Neural cell (in vitro differentiated cells): Measurements from ENCODE around the gene NCR3LG1.

Experiments
- CTCF ChIP-seq: fragments of 450-650 bp; IDR thresholded peaks from 2 replicates; pipeline ENCODE4 v1.5.1; 2014; ENCODE audit warnings: antibody characterized with exemption, mild to moderate bottlenecking, moderate library complexity; ENCODE audit not compliant: poor library complexity, severe bottlenecking
- EP300 ChIP-seq: fragments of 450-650 bp; conservative IDR thresholded peaks from 2 replicates; pipeline ENCODE4 v1.6.1; 2014; ENCODE audit warnings: antibody characterized with exemption, mild to moderate bottlenecking, moderate library complexity; ENCODE audit not compliant: poor library complexity, severe bottlenecking
- EZH2 ChIP-seq: fragments of 200-600, 300-800 bp; shearing (Covaris generic), sonication (generic); IDR thresholded peaks from 2 replicates; pipeline ENCODE4 v1.6.1; 2014; ENCODE audit warnings: antibody characterized with exemption, low read length, borderline replicate concordance, mild to moderate bottlenecking; ENCODE audit not compliant: insufficient read depth, poor library complexity, severe bottlenecking
- MXI1 ChIP-seq: fragments of 450-650 bp; conservative IDR thresholded peaks from 2 replicates; pipeline ENCODE4 v1.6.1; 2014; ENCODE audit warnings: antibody characterized with exemption, mild to moderate bottlenecking; ENCODE audit not compliant: poor library complexity, severe bottlenecking
- RAD21 ChIP-seq: fragments of 450-650 bp; conservative IDR thresholded peaks from 2 replicates; pipeline ENCODE4 v1.6.1; 2014; ENCODE audit warnings: antibody characterized with exemption, mild to moderate bottlenecking, moderate library complexity
- TAF1 ChIP-seq: IDR thresholded peaks from 2 replicates; pipeline ENCODE4 v1.6.1; 2012; ENCODE audit warnings: low read depth
- TF ChIP-seq, protein P1 (sequence below): IDR thresholded peaks from 2 replicates; pipeline ENCODE4 v1.6.1; 2012; ENCODE audit warnings: borderline replicate concordance

DNA sequence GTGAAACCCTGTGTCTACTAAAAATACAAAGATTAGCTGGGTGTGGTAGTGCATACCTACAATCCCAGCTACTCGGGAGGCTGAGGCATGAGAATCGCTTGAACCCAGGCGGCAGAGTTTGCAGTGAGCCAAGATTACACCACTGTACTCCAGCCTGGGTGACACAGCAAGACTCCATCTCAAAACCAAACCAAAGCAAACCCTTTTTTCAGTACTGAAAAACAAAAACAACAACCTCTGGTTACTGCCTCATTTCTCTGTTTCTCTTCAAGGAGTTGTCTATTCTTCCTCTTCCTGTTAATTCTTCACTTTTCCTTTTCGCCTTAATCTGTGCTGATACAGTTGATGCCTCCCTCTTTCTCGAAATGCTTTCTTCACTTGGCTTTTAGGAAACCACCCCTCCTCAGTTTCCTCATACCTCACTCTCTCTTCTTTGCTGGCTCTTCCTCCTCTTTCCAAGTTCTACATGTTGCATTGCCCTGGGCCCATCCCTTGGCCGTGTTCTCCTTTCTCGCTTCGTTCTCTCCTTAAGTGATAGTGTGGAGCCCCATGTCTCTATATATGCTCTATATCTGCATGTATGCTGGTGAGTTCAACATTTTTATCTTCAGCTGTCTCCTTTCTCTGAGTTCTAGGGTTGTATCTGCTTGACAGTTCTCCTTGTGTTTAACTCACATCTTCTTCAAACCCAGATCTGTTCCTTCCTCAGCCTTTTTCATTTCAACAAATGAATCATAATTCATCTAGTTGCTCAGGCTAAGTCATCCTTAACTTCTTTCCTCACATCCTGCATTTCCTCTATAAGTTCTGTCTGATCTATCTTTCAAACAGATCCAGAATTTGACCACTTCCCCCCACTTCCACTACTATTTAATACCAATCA, 38.0 kb upstream of the NCR3LG1 start:
- TF ChIP-seq CTCF (no peak), EP300 (no peak), EZH2 (no peak), TAF1 (no peak), MXI1 (no peak), RAD21 (no peak)
- TF ChIP-seq, protein P1, sequence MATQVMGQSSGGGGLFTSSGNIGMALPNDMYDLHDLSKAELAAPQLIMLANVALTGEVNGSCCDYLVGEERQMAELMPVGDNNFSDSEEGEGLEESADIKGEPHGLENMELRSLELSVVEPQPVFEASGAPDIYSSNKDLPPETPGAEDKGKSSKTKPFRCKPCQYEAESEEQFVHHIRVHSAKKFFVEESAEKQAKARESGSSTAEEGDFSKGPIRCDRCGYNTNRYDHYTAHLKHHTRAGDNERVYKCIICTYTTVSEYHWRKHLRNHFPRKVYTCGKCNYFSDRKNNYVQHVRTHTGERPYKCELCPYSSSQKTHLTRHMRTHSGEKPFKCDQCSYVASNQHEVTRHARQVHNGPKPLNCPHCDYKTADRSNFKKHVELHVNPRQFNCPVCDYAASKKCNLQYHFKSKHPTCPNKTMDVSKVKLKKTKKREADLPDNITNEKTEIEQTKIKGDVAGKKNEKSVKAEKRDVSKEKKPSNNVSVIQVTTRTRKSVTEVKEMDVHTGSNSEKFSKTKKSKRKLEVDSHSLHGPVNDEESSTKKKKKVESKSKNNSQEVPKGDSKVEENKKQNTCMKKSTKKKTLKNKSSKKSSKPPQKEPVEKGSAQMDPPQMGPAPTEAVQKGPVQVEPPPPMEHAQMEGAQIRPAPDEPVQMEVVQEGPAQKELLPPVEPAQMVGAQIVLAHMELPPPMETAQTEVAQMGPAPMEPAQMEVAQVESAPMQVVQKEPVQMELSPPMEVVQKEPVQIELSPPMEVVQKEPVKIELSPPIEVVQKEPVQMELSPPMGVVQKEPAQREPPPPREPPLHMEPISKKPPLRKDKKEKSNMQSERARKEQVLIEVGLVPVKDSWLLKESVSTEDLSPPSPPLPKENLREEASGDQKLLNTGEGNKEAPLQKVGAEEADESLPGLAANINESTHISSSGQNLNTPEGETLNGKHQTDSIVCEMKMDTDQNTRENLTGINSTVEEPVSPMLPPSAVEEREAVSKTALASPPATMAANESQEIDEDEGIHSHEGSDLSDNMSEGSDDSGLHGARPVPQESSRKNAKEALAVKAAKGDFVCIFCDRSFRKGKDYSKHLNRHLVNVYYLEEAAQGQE, result no peak
